Natural killer cell (primary cell): ENCODE measurements around the gene GBX2. TPM values are rescaled to one million over a fixed set of nuclear protein-coding genes. Genes with fewer than 3 reads are reported as not detected.

Source experiments
- ATAC-seq, 3 donors: fragments of 150-1000 bp in 2 of 3; fragments of 200-7000 bp in 1 of 3; cut with Tn5 transposase; 1 replicate in 1 of 3; 2 replicates in 2 of 3; pipeline ENCODE4 v1.10.0; 2021; ENCODE audit warnings: mild to moderate bottlenecking in 2 of 3, moderate library complexity in 2 of 3
- DNase-seq, 2 donors: peaks; one replicate each; pipeline versions ENCODE4 v3.0.0 to v3.0.0-alpha.2; 2013 to 2021; ENCODE audit warnings: mixed read lengths in 1 of 2
- H3K27ac ChIP-seq: one replicate; pipeline ENCODE4 v1.5.1; 2013; ENCODE audit warnings: mild to moderate bottlenecking, low read length
- H3K27me3 ChIP-seq: one replicate; pipeline ENCODE4 v1.6.1; 2013; ENCODE audit warnings: low read length; ENCODE audit not compliant: control insufficient read depth, insufficient read depth
- H3K36me3 ChIP-seq: one replicate; pipeline ENCODE4 v1.6.1; 2013; ENCODE audit warnings: low read length; ENCODE audit not compliant: control insufficient read depth, insufficient read depth
- H3K4me1 ChIP-seq: one replicate; pipeline ENCODE4 v1.6.1; 2013; ENCODE audit warnings: low read length; ENCODE audit not compliant: control insufficient read depth, insufficient read depth
- H3K4me3 ChIP-seq: one replicate; pipeline ENCODE4 v1.5.1; 2013; ENCODE audit warnings: low read length
- H3K9me3 ChIP-seq: one replicate; pipeline ENCODE4 v1.6.1; 2013; ENCODE audit warnings: low read length; ENCODE audit not compliant: control insufficient read depth, insufficient read depth
- H3K27ac Mint-ChIP-seq, 2 donors: one replicate each; pipeline ENCODE4 v1.8.0; 2022; ENCODE audit warnings: mild to moderate bottlenecking in 2 of 2, mixed read lengths in 2 of 2, moderate library complexity in 1 of 2
- H3K27me3 Mint-ChIP-seq, 2 donors: one replicate each; pipeline ENCODE4 v1.8.0; 2022; ENCODE audit warnings: low read depth in 2 of 2, mixed read lengths in 2 of 2
- H3K36me3 Mint-ChIP-seq: one replicate; pipeline ENCODE4 v1.8.0; 2022; ENCODE audit warnings: mixed read lengths
- H3K4me1 Mint-ChIP-seq, 2 donors: one replicate each; pipeline ENCODE4 v1.8.0; 2022; ENCODE audit warnings: mixed read lengths in 2 of 2
- H3K4me3 Mint-ChIP-seq: one replicate; pipeline ENCODE4 v1.8.0; 2022; ENCODE audit warnings: mild to moderate bottlenecking, moderate library complexity, mixed read lengths
- H3K9me3 Mint-ChIP-seq, 2 donors: one replicate each; pipeline ENCODE4 v1.8.0; 2022; ENCODE audit warnings: mixed read lengths in 2 of 2
- CTCF ChIP-seq: fragments of 200-600 bp; IDR thresholded peaks from one replicate; pipeline ENCODE4 v1.8.0; 2022; ENCODE audit warnings: antibody characterized with exemption
- WGBS: methylation state at CpG from one replicate; pipeline ENCODE4 v1.1.7; 2013; ENCODE audit warnings: missing lambda C conversion rate; ENCODE audit not compliant: insufficient coverage; 5-methylcytosine and 5-hydroxymethylcytosine counted together
- intact Hi-C: fragments of 100-400 bp; cut with micrococcal nuclease; formaldehyde crosslinking; loops from one replicate; pipeline ENCODE4 v1.14.2; 2022
- total RNA-seq, 4 donors: library from RNA; stranded (reverse); fragments of 120-200 nt in 1 of 4; gene quantifications; one replicate each; pipeline versions ENCODE4 v1.2.3 to v1.2.4, GENCODE V29; 2013 to 2022

GBX2 gene
- total RNA-seq, 3 donors from 2014 or later (not counting 1 experiment from before 2014, with no cell fraction given), result not detected

GRCh38 chr2:236127010-236127409 lies 41.2 kb downstream of the GBX2 start:
- Histone ChIP-seq H3K9me3 (no peaks in the 10 kb centered on the region), H3K4me3 (no peak overlapping the region), H3K27me3 (no peaks in the 10 kb centered on the region), H3K4me1 (no peaks in the 10 kb centered on the region), H3K27ac (no peak overlapping the region), H3K36me3 (peaks cover 2% of the 10 kb centered on the region)
- no peak for DNase-seq
- Mint-ChIP-seq H3K4me3 (no peak overlapping the region), H3K27ac (no peak overlapping the region), H3K36me3 (peaks cover 4% of the 10 kb centered on the region), H3K9me3 (no peaks in the 10 kb centered on the region), H3K4me1 (no peaks in the 10 kb centered on the region), H3K27me3 (no peaks in the 10 kb centered on the region)
- no peak for ATAC-seq
- no peak for TF ChIP-seq CTCF
- 87% methylated on average over 11 of the region's 11 CpGs for WGBS
- intact Hi-C loops, result no loop called here

- H3K27me3 ChIP-seq, result no peaks in the 10 kb centered on the region
- H3K36me3 ChIP-seq, result peaks cover 2% of the 10 kb centered on the region
- H3K36me3 Mint-ChIP-seq, result peaks cover 4% of the 10 kb centered on the region
- no peak overlapping the region for H3K4me3 ChIP-seq
- H3K4me1 ChIP-seq, result no peaks in the 10 kb centered on the region
- H3K27ac ChIP-seq, result no peak overlapping the region
- no peaks in the 10 kb centered on the region for H3K27me3 Mint-ChIP-seq
- H3K4me1 Mint-ChIP-seq, result no peaks in the 10 kb centered on the region
- intact Hi-C loops, result no loop called here
- H3K9me3 ChIP-seq, result no peaks in the 10 kb centered on the region
- no peak for TF ChIP-seq CTCF
- H3K9me3 Mint-ChIP-seq, result no peaks in the 10 kb centered on the region
- H3K4me3 Mint-ChIP-seq, result no peak overlapping the region
- H3K27ac Mint-ChIP-seq, result no peak overlapping the region
- ATAC-seq (no peak), DNase-seq (no peak)
- 93% methylated on average over 16 of the region's 16 CpGs for WGBS
Observed at GRCh38 chr2:236125541-236125940, 42.6 kb downstream of the GBX2 start.

GRCh38 chr2:236124182-236124893 lies 43.8 kb downstream of the GBX2 start:
- DNase-seq, result no peak
- Mint-ChIP-seq H3K9me3 (no peaks in the 10 kb centered on the region), H3K27me3 (no peaks in the 10 kb centered on the region), H3K4me1 (peaks cover 0 to 1% of the 10 kb centered on the region in 2 donors), H3K36me3 (peaks cover 4% of the 10 kb centered on the region), H3K27ac (no peak overlapping the region), H3K4me3 (no peak overlapping the region)
- ATAC-seq, result no peak
- TF ChIP-seq CTCF, result no peak
- intact Hi-C loops, result no loop called here
- peaks cover 2% of the 10 kb centered on the region for H3K36me3 ChIP-seq
- WGBS, result 97% methylated on average over 24 of the region's 30 CpGs
- H3K27me3 ChIP-seq, result no peaks in the 10 kb centered on the region
- no peaks in the 10 kb centered on the region for H3K4me1 ChIP-seq
- H3K27ac ChIP-seq, result no peak overlapping the region
- no peaks in the 10 kb centered on the region for H3K9me3 ChIP-seq
- H3K4me3 ChIP-seq, result no peak overlapping the region

GRCh38 chr2:236123716-236124115 lies 44.5 kb downstream of the GBX2 start:
- no peak for TF ChIP-seq CTCF
- H3K9me3 Mint-ChIP-seq, result no peaks in the 10 kb centered on the region
- H3K27ac Mint-ChIP-seq, result no peak overlapping the region
- ATAC-seq (no peak), DNase-seq (no peak)
- peaks cover 4% of the 10 kb centered on the region for H3K36me3 Mint-ChIP-seq
- WGBS, result 95% methylated on average over 19 of the region's 19 CpGs
- no peak overlapping the region for H3K4me3 Mint-ChIP-seq
- H3K4me1 Mint-ChIP-seq, result peaks cover 0 to 4% of the 10 kb centered on the region in 2 donors
- peaks cover 0 to 5% of the 10 kb centered on the region in 2 donors for H3K27me3 Mint-ChIP-seq
- Histone ChIP-seq H3K27ac (no peak overlapping the region), H3K36me3 (peaks cover 2% of the 10 kb centered on the region), H3K9me3 (no peaks in the 10 kb centered on the region), H3K27me3 (no peaks in the 10 kb centered on the region), H3K4me3 (no peak overlapping the region), H3K4me1 (no peaks in the 10 kb centered on the region)
- intact Hi-C loops, result no loop called here
